C1 segment of cervical spinal cord (tissue), 14 donors: ENCODE data around the gene PACS2.

Experiments used
- DNase-seq, 14 donors: peaks; one replicate each; lab custom pipeline; 2025; lab: John Stamatoyannopoulos, UW

PACS2 gene

GRCh38 chr14:105367116-105368031 is 52.8 kb downstream of the PACS2 start:
- no peak for DNase-seq

GRCh38 chr14:105368032-105368417 is 53.5 kb downstream of the PACS2 start:
- no peak for DNase-seq

DNA sequence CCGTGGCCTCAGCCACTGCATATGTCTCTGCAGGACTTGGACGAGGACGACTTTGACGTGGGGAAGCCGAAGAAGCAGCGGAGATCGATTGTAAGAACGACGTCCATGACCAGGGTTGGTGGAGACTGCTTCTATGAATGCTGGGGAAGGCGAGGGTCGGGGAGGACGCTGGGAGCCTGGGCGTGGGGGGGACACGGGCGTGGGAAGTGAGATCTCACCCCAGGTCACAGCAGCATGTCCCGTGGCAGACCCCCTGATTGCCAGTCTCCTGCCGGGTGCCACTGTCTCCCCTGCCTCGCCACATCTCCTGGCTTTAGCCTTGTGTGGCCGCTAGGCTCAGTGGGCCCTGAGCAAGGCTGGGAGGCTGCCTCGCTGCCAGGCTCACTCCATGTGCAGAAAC is 53.9 kb downstream of the PACS2 start:
- no peak for DNase-seq

- peak in 1 of 14 donors; percentile 22 for DNase-seq
Measured at GRCh38 chr14:105368910-105369652, 54.5 kb downstream of the PACS2 start.

GRCh38 chr14:105369653-105370040 is 55.1 kb downstream of the PACS2 start:
- DNase-seq: no peak

GRCh38 chr14:105374389-105374788 is 59.8 kb downstream of the PACS2 start:
- no peak for DNase-seq

- DNase-seq: no peak
Measured at GRCh38 chr14:105375635-105376057, 61.1 kb downstream of the PACS2 start.

DNA sequence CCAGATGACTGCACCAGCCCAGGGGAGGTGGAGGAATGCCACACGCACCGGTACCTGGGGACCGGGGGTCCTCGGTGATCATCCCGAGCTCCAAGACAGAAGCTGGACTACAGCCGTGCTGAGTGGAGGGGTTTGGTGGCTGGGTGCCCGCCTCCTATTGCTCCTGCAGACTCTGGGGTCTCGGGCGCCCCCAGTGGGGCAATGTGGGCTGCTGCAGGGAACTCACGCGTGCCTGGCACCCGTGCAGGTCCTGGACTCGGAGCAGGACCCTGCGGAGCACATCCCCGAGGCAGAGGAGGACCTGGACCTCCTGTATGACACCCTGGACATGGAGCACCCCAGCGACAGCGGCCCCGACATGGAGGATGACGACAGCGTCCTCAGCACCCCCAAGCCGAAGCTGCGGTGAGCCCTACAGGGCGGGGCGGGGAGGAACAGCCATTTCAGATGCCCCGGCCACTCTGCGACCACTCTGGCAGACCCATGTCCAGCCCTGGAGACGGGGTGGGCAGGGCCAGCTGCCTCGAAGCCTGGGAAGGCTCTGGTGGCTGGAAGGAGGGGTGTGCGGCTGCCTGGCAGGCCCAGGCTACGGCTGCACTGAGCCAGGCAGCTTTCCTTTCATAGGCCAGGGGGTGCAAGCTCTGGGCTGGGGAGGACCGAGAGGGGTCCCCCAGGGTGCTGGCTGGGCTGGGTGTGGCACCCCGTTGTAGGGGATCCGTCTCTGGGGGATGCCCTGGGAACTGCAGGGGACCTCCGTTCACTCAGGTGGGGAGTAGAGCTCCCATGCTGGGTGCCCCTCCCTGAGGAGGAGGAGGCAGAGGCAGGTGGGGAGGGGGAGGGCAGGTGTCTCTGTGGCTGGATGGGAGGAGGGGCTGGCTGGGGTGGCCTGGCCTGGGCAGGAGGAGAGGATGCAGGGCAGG is 62.2 kb downstream of the PACS2 start:
- no peak for DNase-seq

DNA sequence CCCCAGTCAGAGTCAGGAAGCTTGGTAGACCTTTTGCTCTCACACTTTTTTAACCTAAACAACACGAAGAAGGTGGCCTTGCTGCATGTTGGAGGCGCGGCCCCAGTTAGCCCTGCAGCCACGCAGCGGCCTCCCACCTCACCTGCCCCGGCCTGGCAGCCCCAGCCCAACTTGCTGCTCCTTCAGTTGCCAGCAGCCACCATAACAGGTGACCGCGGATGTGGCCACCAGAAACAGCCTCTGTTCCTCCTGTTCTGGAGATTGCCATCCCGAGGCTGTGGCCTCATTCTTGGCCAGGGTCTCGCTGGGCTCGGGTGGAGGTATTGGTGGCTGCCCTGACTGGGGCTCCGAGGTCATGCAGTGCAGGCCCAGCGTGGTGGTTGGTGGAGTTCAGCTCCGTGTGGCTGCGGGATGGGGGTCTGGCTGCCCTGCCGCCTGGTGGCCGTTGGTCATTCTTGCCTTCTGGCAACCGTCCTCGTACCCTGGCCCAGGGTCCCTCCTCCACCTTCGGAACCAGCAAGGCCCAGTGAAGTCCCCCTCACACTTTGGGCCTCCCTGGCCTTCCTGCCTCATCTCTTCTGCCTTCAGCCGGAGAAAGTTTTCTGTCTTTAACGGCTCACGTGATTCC is 63.1 kb downstream of the PACS2 start:
- DNase-seq: no peak

- no peak for DNase-seq
Measured at GRCh38 chr14:105378199-105378598, 63.7 kb downstream of the PACS2 start.

DNA sequence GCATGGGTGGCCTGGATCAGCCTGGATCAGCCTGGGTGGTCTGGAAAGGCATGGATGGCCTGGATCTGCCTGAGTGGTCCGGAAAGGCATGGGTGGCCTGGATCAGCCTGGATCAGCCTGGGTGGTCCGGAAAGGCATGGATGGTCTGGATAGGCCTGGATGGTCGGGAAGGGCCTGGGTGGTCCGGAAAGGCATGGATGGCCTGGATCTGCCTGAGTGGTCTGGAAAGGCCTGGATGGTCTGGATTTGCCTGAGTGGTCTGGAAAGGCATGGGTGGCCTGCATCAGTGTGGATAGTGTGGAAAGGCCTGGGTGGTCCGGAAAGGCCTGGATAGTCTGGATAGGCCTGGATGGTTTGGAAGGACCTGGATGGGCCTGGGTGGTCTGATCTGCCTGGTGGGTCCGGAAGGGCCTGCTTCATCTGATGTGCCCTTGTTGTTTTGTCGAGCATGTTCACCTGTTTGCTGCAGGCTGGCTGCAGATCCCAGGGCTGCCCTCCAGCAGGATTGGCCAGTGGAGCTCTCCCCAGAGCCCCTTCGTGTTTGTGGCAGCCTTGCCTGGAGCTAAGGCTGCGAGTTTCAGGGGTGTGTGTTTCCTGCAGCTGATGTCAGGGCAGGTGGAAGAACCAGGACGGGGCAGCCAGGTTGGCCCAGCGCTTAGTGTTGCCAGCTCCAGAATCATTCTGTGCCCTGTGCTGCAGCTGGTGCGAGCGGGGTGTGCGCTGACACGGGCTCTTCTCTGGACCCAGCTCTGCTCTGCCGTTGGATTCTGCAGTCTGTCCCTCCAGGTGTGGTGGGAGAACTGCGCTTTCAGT is 64.5 kb downstream of the PACS2 start:
- DNase-seq: no peak

DNA sequence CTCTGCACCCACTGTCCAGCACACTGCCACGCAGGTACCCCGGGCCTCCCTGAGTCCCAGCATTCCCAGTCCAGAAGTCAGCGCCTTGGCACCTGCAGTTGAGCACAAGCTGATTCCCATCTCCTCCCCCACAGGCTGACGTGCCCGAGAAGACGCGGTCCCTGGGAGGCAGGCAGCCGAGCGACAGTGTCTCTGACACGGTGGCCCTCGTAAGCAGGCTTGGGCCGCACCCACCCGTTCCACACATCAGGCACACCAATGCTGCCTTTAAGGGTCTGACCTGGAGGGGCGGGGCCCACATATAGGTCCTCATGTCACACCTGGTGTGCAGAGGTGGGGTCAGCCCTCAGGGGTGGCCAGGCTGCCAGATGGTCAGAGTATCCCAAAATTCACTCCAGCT is 65.4 kb downstream of the PACS2 start:
- no peak for DNase-seq

DNA sequence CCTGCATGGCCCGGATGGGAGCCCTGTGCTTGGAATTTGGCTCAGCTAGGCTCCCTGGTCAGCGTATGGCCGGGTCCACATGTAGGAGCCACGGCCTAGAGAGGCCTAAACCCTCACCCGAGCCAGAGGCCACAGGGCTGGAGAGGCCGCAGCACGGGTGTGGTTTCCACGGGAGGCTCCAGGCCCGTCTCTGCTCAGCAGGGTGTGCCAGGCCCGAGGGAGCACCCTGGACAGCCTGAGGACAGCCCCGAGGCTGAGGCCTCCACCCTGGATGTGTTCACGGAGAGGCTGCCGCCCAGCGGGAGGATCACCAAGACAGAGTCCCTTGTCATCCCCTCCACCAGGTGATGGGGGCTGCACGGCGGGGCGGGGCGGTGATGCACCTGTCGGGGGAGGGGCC is 66.2 kb downstream of the PACS2 start:
- no peak for DNase-seq

DNA sequence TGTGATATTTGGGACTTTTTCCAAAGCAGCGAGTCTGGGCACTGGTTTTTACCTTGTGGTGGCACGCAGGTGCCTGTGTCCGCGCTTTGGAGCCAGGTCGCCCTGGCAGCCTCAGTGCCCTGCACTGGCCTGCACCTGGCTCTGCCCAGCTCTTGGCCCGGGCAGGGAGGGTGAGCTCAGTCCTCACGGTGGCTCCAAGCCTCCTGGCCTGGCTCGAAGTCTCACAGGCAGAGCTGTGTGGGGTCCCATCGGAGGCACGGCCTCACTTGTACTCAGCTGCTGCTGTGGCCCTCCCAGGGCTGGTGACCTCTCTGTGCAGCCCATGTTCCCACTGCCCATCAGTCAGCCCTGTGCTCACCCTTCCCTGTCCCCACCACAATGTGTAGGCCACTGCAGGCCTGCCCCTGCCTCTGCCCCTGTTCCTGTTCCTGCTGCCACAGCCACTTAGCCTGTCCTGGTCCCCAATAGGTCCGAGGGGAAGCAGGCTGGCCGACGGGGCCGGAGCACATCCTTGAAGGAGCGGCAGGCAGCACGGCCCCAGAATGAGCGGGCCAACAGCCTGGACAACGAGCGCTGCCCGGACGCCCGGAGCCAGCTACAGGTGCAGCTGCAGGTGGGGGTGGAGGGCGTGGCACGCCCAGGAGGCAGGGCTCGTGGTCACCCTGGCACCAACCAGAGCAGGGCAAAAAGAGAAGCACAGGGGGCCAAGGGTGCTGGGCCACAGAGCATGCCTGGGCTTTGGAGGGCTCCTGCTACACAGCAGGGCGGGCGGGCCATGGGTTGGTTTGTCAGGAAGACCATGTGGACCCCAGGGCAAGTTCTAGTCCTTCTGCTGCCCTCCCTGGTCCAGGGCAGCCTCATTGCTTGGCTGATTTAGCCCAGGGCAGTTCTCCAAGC is 67.1 kb downstream of the PACS2 start:
- DNase-seq: no peak

DNA sequence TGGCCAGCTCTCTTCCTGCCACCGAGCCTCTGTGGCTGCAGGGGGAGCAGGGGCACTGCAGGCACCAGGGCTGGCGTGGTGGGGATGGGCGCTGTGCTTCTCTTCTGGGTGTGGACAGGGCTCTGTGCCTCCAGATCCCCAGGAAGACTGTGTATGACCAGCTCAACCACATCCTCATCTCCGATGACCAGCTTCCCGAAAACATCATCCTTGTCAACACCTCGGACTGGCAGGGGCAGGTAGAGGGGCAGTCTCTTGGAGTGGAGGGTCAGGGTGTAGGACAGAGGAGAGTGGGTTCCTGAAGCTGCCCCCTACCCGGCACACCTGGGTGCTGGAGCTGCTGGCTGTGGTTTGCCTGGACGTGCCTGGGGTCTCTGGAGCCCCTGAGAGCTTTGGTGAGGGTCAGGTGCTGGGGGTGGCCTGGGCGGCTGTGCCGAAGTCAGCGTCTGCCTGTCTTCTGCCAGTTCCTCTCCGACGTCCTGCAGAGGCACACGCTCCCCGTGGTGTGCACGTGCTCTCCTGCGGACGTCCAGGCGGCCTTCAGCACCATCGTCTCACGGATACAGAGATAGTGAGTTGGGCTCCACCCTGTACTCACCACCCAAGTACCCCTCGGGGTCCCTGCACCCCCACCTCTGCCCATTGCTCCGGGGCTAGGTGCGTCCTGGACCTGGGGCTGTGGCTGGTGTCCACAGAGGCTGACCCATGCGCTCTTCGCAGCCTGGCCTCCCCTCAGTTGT is 68.0 kb downstream of the PACS2 start:
- DNase-seq: no peak

- DNase-seq: no peak
Measured at GRCh38 chr14:105383083-105383730, 68.7 kb downstream of the PACS2 start.

- no peak for DNase-seq
Measured at GRCh38 chr14:105384041-105384557, 69.6 kb downstream of the PACS2 start.
